Trophoblast cell (in vitro differentiated cells and primary cell): ENCODE results near the gene KRTAP10-4.
"Not testable (repeated sequence)": the region's sequence is repeated elsewhere in the genome, so short reads cannot be mapped to it uniquely, and the experiment has no call there.

Experiments used
- DNase-seq, 2 donors: peaks; one replicate each; pipeline ENCODE4 v3.0.0-alpha.2; 2016
- H2AFZ ChIP-seq: 2 replicates; pipeline ENCODE4 v1.6.1; 2013; ENCODE audit warnings: low read length, moderate library complexity, mild to moderate bottlenecking; ENCODE audit not compliant: insufficient read depth, poor library complexity
- H2AK5ac ChIP-seq: 2 replicates; pipeline ENCODE4 v1.6.1; 2013; ENCODE audit warnings: mild to moderate bottlenecking, low read length
- H2BK120ac ChIP-seq: 2 replicates; pipeline ENCODE4 v1.6.1; 2013; ENCODE audit warnings: low read length, mild to moderate bottlenecking, moderate library complexity; ENCODE audit not compliant: insufficient read depth, poor library complexity
- H2BK12ac ChIP-seq: 2 replicates; pipeline ENCODE4 v1.6.1; 2013; ENCODE audit warnings: mild to moderate bottlenecking, low read length, moderate library complexity
- H2BK5ac ChIP-seq: 2 replicates; pipeline ENCODE4 v1.6.1; 2013; ENCODE audit warnings: low read length, low read depth, moderate library complexity, mild to moderate bottlenecking; ENCODE audit not compliant: poor library complexity
- H3K14ac ChIP-seq: 2 replicates; pipeline ENCODE4 v1.6.1; 2013; ENCODE audit warnings: mild to moderate bottlenecking, low read length
- H3K18ac ChIP-seq: 2 replicates; pipeline ENCODE4 v1.6.1; 2013; ENCODE audit warnings: mild to moderate bottlenecking, low read length
- H3K23ac ChIP-seq: 2 replicates; pipeline ENCODE4 v1.6.1; 2013; ENCODE audit warnings: low read length
- H3K27ac ChIP-seq: 2 replicates; pipeline ENCODE4 v1.5.1; 2013; ENCODE audit warnings: low read depth, mild to moderate bottlenecking, inconsistent platforms, low read length, moderate library complexity
- H3K27me3 ChIP-seq: 2 replicates; pipeline ENCODE4 v1.6.1; 2013; ENCODE audit warnings: inconsistent platforms, mild to moderate bottlenecking, low read length, moderate library complexity; ENCODE audit not compliant: insufficient read depth
- H3K36me3 ChIP-seq, 2 experiments: 1 replicate in 1 of 2; 2 replicates in 1 of 2; pipeline ENCODE4 v1.6.1; 2013; ENCODE audit warnings: low read length in 2 of 2, mild to moderate bottlenecking in 2 of 2, moderate library complexity in 1 of 2; ENCODE audit not compliant: insufficient read depth in 2 of 2, control insufficient read depth in 1 of 2
- H3K4ac ChIP-seq: 2 replicates; pipeline ENCODE4 v1.6.1; 2013; ENCODE audit warnings: low read depth, mild to moderate bottlenecking, low read length, moderate library complexity
- H3K4me1 ChIP-seq, 2 experiments: 1 replicate in 1 of 2; 2 replicates in 1 of 2; pipeline ENCODE4 v1.6.1; 2013; ENCODE audit warnings: low read length in 2 of 2, mild to moderate bottlenecking in 2 of 2, moderate library complexity in 1 of 2; ENCODE audit not compliant: insufficient read depth in 2 of 2, control insufficient read depth in 1 of 2
- H3K4me2 ChIP-seq: 2 replicates; pipeline ENCODE4 v1.6.1; 2013; ENCODE audit warnings: inconsistent platforms, mild to moderate bottlenecking, low read length, moderate library complexity
- H3K4me3 ChIP-seq: 2 replicates; pipeline ENCODE4 v1.5.1; 2013; ENCODE audit warnings: mild to moderate bottlenecking, low read depth, low read length, inconsistent platforms
- H3K79me1 ChIP-seq: one replicate; pipeline ENCODE4 v1.6.1; 2013; ENCODE audit warnings: low read length
- H3K79me2 ChIP-seq: 2 replicates; pipeline ENCODE4 v1.6.1; 2013; ENCODE audit warnings: low read length, mild to moderate bottlenecking; ENCODE audit not compliant: control insufficient read depth, insufficient read depth, poor library complexity
- H3K9ac ChIP-seq: 2 replicates; pipeline ENCODE4 v1.6.1; 2013; ENCODE audit warnings: mild to moderate bottlenecking, low read length
- H3K9me3 ChIP-seq: 2 replicates; pipeline ENCODE4 v1.6.1; 2013; ENCODE audit warnings: low read depth, mild to moderate bottlenecking, control low read depth, inconsistent platforms, low read length; ENCODE audit not compliant: insufficient read depth
- H4K12ac ChIP-seq: 2 replicates; pipeline ENCODE4 v1.6.1; 2013; ENCODE audit warnings: low read depth, mild to moderate bottlenecking, low read length, moderate library complexity
- H4K8ac ChIP-seq: 2 replicates; pipeline ENCODE4 v1.6.1; 2013; ENCODE audit warnings: low read depth, mild to moderate bottlenecking, low read length, moderate library complexity
- H4K91ac ChIP-seq: one replicate; pipeline ENCODE4 v1.6.1; 2013; ENCODE audit warnings: low read depth, mild to moderate bottlenecking, low read length, moderate library complexity
- WGBS: extraction: QIAGEN DNeasy Blood & Tissue Kit; methylation state at CpG from one replicate; pipeline ENCODE4 v1.1.7; 2013; ENCODE audit warnings: missing lambda C conversion rate; ENCODE audit not compliant: insufficient read length, insufficient coverage; ENCODE audit errors: extremely low coverage; 5-methylcytosine and 5-hydroxymethylcytosine counted together

The KRTAP10-4 gene

DNA sequence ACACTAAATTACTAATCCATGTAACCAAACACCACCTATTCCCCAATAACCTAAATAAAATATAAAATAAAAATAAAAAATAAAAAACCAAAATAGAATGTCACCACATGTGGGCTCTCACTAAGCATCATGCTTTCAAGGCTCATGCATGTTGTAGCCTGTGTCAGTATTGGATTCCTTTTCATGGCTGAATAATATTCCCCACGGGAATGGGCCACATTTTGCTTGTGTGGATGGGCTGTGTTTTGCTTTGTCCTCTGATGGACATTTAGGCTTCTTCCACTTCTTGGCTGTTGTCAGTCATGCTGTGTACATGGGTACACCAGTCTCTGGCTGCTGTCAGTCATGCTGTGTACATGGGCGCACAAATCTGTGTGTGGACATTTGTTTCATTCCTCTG lies 15.6 kb downstream of the KRTAP10-4 start:
- Histone ChIP-seq H3K14ac (no peak overlapping the region), H3K9me3 (peaks cover 4% of the 10 kb centered on the region), H3K79me2 (no peaks in the 10 kb centered on the region), H2BK5ac (no peak overlapping the region), H4K8ac (no peak overlapping the region), H3K27me3 (no peaks in the 10 kb centered on the region), H3K4me2 (no peak overlapping the region), H3K9ac (no peak overlapping the region), H3K27ac (no peak overlapping the region), H4K12ac (no peak overlapping the region), H2AFZ (no peak overlapping the region), H2AK5ac (no peak overlapping the region), H3K4me3 (no peak overlapping the region), H3K36me3 (no peaks in the 10 kb centered on the region), H4K91ac (no peak overlapping the region), H3K79me1 (peaks cover 9% of the 10 kb centered on the region), H3K18ac (no peak overlapping the region), H3K23ac (no peak overlapping the region), H2BK120ac (no peak overlapping the region), H3K4me1 (peaks cover 3 to 8% of the 10 kb centered on the region in 2 experiments), H2BK12ac (no peak overlapping the region), H3K4ac (no peak overlapping the region)
- no CpG with 5 or more reads among the region's 2 CpGs for WGBS
- DNase-seq = no peak

DNA sequence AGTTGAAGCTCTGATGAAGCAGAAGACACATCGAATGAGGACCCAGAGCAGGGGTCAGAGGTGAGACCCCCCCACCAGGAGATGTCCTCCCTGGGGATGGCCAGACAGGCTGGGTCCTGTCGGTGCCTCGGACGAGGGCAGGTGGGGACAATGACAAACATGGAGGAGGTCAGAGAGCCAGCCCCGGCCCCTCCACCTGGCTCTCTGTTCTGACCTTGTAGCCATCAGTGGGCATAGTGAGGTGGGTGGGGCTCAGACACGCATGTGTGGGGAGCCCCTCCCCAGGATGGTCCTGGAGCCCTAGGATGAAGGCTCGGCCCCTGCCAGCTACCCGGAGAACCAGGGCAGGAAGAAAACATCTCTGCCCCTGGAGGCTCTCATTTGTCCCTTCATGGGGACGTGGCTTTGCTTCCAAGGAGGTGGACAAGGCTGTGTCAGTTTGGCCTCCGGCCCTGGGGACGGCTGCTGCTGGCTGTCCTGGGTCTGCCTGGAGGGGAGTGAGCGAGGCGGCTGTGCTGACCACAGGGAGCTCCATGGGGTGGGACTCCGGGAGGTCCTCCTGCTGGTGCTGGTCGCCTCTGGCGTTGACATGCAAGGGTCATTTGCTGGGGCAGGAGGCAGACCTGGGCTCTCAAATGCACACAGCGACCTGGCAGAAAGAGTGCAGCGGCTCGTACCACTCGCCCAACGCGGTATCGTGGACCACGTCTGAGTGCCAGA lies 16.2 kb downstream of the KRTAP10-4 start:
- no peak for DNase-seq
- no peak overlapping the region for H3K4me2 ChIP-seq
- peaks cover 3 to 11% of the 10 kb centered on the region in 2 experiments for H3K4me1 ChIP-seq
- H4K91ac ChIP-seq = no peak overlapping the region
- no peaks in the 10 kb centered on the region for H3K27me3 ChIP-seq
- H3K18ac ChIP-seq = no peak overlapping the region
- no peak overlapping the region for H3K4me3 ChIP-seq
- H2AFZ ChIP-seq = no peak overlapping the region
- no peak overlapping the region for H3K4ac ChIP-seq
- no CpG with 5 or more reads among the region's 24 CpGs for WGBS
- H4K12ac ChIP-seq = no peak overlapping the region
- H3K14ac ChIP-seq = no peak overlapping the region
- no peaks in the 10 kb centered on the region for H3K36me3 ChIP-seq
- no peak overlapping the region for H2BK12ac ChIP-seq
- no peak overlapping the region for H2BK120ac ChIP-seq
- no peak overlapping the region for H2BK5ac ChIP-seq
- peaks cover 10% of the 10 kb centered on the region for H3K79me1 ChIP-seq
- H3K9me3 ChIP-seq = peaks cover 4% of the 10 kb centered on the region
- H3K79me2 ChIP-seq = no peaks in the 10 kb centered on the region
- H4K8ac ChIP-seq = no peak overlapping the region
- no peak overlapping the region for H3K23ac ChIP-seq
- H3K27ac ChIP-seq = no peak overlapping the region
- H2AK5ac ChIP-seq = no peak overlapping the region
- H3K9ac ChIP-seq = no peak overlapping the region

DNA sequence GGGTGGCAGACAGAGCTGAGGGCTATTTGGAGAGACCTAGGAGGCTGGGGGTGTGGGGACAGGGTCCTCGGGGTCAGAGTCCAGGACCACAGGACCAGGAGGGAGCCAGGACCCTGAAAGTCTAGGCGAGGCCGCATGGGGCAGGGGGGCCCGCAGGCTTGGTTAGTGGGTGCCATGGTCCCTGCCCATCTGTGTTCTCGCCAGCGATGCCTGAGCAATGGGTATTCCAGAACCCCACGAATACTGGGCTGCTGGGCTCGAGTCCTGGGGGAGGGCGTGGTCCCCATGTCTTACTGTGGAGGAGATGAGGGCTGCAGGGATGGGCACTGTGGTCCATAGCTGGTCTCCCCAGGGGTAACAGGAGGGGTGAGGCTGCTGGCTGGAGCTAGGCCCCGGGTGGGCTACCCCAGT lies 16.8 kb downstream of the KRTAP10-4 start:
- Histone ChIP-seq H3K79me1 (peaks cover 10% of the 10 kb centered on the region), H3K27me3 (no peaks in the 10 kb centered on the region)
- DNase-seq = no peak

DNA sequence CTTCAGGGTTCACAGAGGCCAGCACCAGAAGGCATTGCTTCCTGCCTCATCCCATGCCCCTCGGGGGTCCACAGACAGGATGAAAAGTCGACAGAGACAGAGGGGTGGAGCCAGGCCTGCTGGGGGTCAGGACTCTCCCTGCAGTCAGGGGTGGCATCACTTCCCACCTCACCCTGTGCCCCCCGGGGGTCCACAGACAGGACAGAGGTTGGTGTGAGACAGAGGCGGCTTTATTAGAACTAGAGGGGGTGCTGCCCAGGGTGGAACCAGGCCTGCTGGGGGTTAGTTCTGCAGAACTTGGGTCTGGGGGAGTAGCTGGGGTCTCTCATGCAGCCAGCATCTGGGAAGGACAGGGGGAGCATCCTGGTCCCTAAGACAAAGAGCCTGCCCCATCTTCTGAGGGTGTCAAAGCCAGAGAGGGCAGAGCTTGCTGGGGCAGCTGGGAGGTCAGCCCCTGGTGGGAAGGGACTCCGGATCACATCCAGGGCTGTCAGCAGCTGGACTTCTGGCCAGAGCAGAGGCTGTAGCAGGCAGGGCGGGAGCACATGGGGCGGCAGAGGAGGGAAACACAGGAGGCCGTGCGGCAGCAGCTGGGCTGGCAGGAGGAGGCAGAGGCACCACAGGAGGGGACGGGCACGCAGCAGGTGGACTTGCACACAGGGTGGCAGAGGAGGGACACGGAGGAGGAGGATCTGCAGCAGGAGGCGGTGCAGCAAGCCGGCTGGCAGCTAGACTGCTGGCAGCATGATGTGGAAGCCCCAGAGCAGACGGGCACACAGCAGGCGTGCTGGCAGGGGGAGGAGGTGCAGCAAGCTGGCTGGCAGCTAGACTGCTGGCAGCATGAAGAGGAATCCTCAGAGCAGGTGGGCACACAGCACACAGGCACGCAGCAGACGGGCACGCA lies 17.6 kb downstream of the KRTAP10-4 start:
- not testable (repeated sequence) for H4K91ac ChIP-seq, H3K14ac ChIP-seq, H3K9me3 ChIP-seq, H3K79me2 ChIP-seq, H3K36me3 ChIP-seq, H3K27me3 ChIP-seq, H3K9ac ChIP-seq, H2AFZ ChIP-seq, H2BK12ac ChIP-seq, DNase-seq, H3K27ac ChIP-seq, H3K4me3 ChIP-seq, H2BK120ac ChIP-seq, H3K4me2 ChIP-seq, H4K12ac ChIP-seq, H2AK5ac ChIP-seq, H3K4ac ChIP-seq, H2BK5ac ChIP-seq, H3K23ac ChIP-seq, H3K18ac ChIP-seq, H4K8ac ChIP-seq
- H3K4me1 ChIP-seq = peaks cover 3 to 13% of the 10 kb centered on the region in 2 experiments
- H3K79me1 ChIP-seq = peaks cover 10% of the 10 kb centered on the region
- WGBS = no CpG with 5 or more reads among the region's 19 CpGs

More for the DNA sequence above, 16.8 kb downstream of the KRTAP10-4 start:
- H3K4ac ChIP-seq = no peak overlapping the region
- no peak overlapping the region for H2AK5ac ChIP-seq
- no peak overlapping the region for H3K18ac ChIP-seq
- peaks cover 4% of the 10 kb centered on the region for H3K9me3 ChIP-seq
- H3K9ac ChIP-seq = no peak overlapping the region
- H2BK12ac ChIP-seq = no peak overlapping the region
- no peak overlapping the region for H3K27ac ChIP-seq
- no peak overlapping the region for H2BK5ac ChIP-seq
- H3K4me3 ChIP-seq = no peak overlapping the region
- H3K23ac ChIP-seq = no peak overlapping the region
- peaks cover 3 to 11% of the 10 kb centered on the region in 2 experiments for H3K4me1 ChIP-seq
- H3K4me2 ChIP-seq = no peak overlapping the region
- no CpG with 5 or more reads among the region's 10 CpGs for WGBS
- H2AFZ ChIP-seq = no peak overlapping the region
- H3K36me3 ChIP-seq = no peaks in the 10 kb centered on the region
- H4K91ac ChIP-seq = no peak overlapping the region
- no peak overlapping the region for H3K14ac ChIP-seq
- H2BK120ac ChIP-seq = no peak overlapping the region
- H3K79me2 ChIP-seq = no peaks in the 10 kb centered on the region
- H4K12ac ChIP-seq = no peak overlapping the region
- H4K8ac ChIP-seq = no peak overlapping the region
